PC-9 (cell line): ENCODE measurements around the gene FCRL6.

ENCODE experiments used
- EZH2 ChIP-seq: fragments of 200-600 bp; sonication (generic); IDR thresholded peaks from 2 replicates; pipeline ENCODE4 v1.8.0; 2017; ENCODE audit warnings: antibody characterized with exemption, low read depth
- TF ChIP-seq, protein P1 (sequence below): fragments of 200-600 bp; sonication (generic); conservative IDR thresholded peaks from 2 replicates; pipeline ENCODE4 v1.6.1; 2017; ENCODE audit warnings: mixed run types, antibody characterized with exemption, mild to moderate bottlenecking, moderate library complexity

DNA sequence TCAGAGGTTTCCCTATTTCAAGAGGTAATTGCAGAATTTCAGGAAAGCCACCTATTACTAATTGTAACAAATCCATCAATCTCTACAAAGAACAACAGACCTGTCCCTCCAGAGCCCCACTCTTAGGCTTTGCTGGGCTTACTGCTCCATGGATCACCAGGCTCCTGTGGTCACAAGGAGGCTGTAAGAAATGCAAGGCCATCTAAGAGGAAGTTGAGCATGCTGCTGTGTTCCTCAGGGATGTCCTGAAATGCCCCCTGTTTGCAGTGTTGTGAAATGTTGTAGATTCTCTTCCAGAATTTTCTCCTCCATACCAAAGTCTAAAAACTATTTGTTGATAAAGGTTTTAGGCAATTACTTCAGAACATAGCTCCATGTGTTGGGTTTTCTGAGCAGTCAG lies 45.8 kb upstream of the FCRL6 start:
- TF ChIP-seq, protein P1, sequence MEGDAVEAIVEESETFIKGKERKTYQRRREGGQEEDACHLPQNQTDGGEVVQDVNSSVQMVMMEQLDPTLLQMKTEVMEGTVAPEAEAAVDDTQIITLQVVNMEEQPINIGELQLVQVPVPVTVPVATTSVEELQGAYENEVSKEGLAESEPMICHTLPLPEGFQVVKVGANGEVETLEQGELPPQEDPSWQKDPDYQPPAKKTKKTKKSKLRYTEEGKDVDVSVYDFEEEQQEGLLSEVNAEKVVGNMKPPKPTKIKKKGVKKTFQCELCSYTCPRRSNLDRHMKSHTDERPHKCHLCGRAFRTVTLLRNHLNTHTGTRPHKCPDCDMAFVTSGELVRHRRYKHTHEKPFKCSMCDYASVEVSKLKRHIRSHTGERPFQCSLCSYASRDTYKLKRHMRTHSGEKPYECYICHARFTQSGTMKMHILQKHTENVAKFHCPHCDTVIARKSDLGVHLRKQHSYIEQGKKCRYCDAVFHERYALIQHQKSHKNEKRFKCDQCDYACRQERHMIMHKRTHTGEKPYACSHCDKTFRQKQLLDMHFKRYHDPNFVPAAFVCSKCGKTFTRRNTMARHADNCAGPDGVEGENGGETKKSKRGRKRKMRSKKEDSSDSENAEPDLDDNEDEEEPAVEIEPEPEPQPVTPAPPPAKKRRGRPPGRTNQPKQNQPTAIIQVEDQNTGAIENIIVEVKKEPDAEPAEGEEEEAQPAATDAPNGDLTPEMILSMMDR = no peak
- no peak for TF ChIP-seq EZH2
